22Rv1 (cell line): Measurements from ENCODE around the gene TSPAN4.

ENCODE experiments used
- ZFX ChIP-seq: fragments of 450-650 bp; IDR thresholded peaks from 2 replicates; pipeline ENCODE4 v1.6.1; 2017; ENCODE audit warnings: antibody characterized with exemption, borderline replicate concordance
- TF ChIP-seq, protein P1 (sequence below): fragments of 450-650 bp; IDR thresholded peaks from 2 replicates; pipeline ENCODE4 v1.5.1; 2017; ENCODE audit warnings: mild to moderate bottlenecking

DNA sequence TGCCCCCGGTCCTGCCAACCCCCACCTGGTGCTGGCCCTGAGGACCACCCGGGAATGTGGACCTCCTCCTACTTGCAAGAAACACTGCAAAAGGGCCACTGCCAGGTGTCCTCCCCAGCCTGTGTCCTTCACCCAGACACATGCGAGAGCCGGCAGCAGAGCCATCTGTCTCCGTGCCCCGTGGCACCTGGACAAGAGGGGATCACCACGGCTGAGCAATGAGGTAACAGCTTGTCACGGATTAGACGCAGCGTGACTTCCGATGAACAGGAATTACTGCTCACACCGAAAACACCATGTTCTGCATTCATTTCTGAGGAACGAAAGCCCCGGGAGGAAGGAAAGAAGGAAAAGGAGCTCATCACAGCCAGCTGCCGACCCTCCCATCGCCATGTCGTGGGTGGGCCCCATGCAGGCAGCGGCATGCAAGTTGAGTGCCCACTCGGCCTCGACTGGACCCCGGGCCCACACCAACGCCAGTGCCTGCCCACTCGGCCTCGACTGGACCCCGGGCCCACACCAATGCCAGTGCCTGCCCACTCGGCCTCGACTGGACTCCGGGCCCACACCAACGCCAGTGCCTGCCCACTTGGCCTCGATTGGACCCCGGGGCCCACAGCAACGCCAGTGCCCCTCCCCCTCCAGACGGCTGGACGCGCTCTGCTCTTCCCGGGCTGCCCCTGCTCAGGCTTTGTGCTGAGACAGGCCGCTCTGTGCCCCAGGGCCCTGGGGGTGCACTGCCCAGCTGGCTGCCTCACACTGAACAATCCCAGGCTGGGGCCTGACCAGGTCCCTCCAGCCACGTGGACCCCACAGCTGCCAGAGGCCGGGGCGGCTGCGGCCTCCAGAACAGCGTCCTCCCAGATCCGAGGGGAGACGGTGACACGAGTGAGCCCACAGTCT lies 45.9 kb downstream of the TSPAN4 start:
- TF ChIP-seq, protein P1, sequence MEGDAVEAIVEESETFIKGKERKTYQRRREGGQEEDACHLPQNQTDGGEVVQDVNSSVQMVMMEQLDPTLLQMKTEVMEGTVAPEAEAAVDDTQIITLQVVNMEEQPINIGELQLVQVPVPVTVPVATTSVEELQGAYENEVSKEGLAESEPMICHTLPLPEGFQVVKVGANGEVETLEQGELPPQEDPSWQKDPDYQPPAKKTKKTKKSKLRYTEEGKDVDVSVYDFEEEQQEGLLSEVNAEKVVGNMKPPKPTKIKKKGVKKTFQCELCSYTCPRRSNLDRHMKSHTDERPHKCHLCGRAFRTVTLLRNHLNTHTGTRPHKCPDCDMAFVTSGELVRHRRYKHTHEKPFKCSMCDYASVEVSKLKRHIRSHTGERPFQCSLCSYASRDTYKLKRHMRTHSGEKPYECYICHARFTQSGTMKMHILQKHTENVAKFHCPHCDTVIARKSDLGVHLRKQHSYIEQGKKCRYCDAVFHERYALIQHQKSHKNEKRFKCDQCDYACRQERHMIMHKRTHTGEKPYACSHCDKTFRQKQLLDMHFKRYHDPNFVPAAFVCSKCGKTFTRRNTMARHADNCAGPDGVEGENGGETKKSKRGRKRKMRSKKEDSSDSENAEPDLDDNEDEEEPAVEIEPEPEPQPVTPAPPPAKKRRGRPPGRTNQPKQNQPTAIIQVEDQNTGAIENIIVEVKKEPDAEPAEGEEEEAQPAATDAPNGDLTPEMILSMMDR: no peak
- no peak for TF ChIP-seq ZFX
